Omental fat pad (tissue), 4 donors: ENCODE results near the gene MACROD2. TPM values are rescaled to one million over a fixed set of nuclear protein-coding genes. Genes with fewer than 3 reads are reported as not detected.

ENCODE experiments used
- ATAC-seq: fragments of 150-250 bp; one replicate; pipeline ENCODE4 v1.9.1; 2016; ENCODE audit warnings: mild to moderate bottlenecking, moderate library complexity; ENCODE audit not compliant: low FRiP score
- DNase-seq: peaks from one replicate; pipeline ENCODE4 v3.0.0-alpha.2; 2019; ENCODE audit warnings: low spot score
- CTCF ChIP-seq, 3 donors: fragments of 450-650 bp; IDR thresholded peaks; one replicate each; pipeline ENCODE4 v1.5.1; 2016 to 2017; ENCODE audit warnings: antibody characterized with exemption in 3 of 3, mild to moderate bottlenecking in 3 of 3, moderate library complexity in 2 of 3
- total RNA-seq, 4 donors: library from RNA; depleted of rRNA; stranded (reverse); fragments of >200 nt; gene quantifications; one replicate each; pipeline ENCODE4 v1.1.0, GENCODE V29; 2016

MACROD2 gene
- total RNA-seq, 4 donors from 2014 or later: 6.8 to 54.1 (median 7.4) TPM

DNA sequence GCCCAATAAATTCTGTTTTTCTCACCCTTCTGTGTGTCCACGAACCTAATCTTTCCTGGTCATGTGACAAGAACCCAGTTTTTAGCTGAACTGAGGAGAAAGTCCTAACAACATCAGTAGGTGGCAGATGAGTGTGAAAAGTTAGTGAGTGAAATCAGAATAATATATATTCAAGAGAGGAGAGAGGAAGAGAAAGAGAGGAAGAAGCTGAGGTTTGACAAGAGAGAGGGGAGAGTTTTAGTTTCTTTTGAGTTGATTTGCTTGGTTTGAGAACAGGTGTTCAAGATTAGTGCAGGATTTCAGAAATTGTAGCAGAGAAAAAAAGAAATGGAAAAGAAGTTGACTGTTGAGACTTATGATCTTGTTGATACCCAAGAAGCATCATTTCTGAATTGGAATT is 1272.6 kb downstream of the MACROD2 start:
- ATAC-seq: no peak
- TF ChIP-seq CTCF (IDR thresholded peaks at IDR 0.05): no peak

DNA sequence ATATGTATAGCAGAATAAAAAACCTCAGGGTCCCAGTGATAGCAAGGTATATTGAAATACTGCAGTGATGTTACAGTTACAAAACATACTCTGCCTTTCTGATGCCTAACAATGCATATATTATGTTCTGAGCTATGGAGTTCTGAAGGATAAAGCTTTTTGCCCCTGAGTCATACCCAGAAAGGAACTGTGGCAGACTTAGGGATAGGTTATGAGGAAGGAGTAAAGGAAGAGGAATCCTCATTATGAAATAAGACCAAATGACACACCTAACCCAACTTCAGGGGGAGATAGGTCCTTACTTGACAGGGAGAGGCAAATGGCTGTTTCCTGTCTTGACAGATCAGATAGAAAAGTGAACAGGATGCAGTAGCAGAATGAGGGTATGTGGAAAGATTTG is 1282.7 kb downstream of the MACROD2 start:
- no peak for TF ChIP-seq CTCF (IDR thresholded peaks at IDR 0.05)
- ATAC-seq: no peak
- DNase-seq: no peak

More for the DNA sequence above, 1272.6 kb downstream of the MACROD2 start:
- no peak for DNase-seq

GRCh38 chr20:15287329-15287728 is 1292.0 kb downstream of the MACROD2 start:
- no peak for TF ChIP-seq CTCF (IDR thresholded peaks at IDR 0.05)
- DNase-seq (no peak), ATAC-seq (no peak)

DNA sequence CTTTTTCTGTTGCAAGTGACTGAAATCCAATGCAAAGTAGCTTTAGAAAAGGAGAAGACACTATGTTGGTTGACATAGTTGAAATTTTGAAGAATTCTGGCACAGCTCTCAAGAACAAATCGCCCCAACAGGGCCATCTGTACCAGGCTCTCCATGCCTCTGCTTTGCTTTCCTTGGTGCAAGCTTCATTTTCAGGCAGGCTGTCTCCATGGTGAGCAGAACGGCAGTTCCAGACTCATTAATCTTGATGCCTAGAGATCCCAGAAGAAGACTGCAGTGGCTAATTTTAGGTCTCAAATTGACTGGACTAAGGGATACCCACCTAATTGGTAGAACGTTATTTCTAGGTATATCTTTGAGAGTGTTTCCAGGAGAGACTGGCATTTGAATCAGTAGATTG is 1292.8 kb downstream of the MACROD2 start:
- TF ChIP-seq CTCF (IDR thresholded peaks at IDR 0.05): no peak
- ATAC-seq (no peak), DNase-seq (no peak)

GRCh38 chr20:15289337-15289736 is 1294.0 kb downstream of the MACROD2 start:
- no peak for ATAC-seq
- no peak for TF ChIP-seq CTCF (IDR thresholded peaks at IDR 0.05)
- no peak for DNase-seq

- TF ChIP-seq CTCF (IDR thresholded peaks at IDR 0.05): no peak
- ATAC-seq: no peak
- DNase-seq: no peak
These were observed 1297.1 kb downstream of the MACROD2 start for GRCh38 chr20:15292405-15292804.

- no peak for ATAC-seq
- no peak for DNase-seq
These were observed 1301.1 kb downstream of the MACROD2 start for GRCh38 chr20:15296422-15296821.

More at GRCh38 chr20:15296422-15296821, 1301.1 kb downstream of the MACROD2 start:
- no peak for TF ChIP-seq CTCF (IDR thresholded peaks at IDR 0.05)
